ENCODE measurements around the gene CUL1. TPM values are rescaled to one million over a fixed set of nuclear protein-coding genes. Genes with fewer than 3 reads are reported as not detected.

CUL1 gene
- total RNA-seq, 4 donors from 2014 or later = 38.9 to 61.2 (median 49.4) TPM

DNA sequence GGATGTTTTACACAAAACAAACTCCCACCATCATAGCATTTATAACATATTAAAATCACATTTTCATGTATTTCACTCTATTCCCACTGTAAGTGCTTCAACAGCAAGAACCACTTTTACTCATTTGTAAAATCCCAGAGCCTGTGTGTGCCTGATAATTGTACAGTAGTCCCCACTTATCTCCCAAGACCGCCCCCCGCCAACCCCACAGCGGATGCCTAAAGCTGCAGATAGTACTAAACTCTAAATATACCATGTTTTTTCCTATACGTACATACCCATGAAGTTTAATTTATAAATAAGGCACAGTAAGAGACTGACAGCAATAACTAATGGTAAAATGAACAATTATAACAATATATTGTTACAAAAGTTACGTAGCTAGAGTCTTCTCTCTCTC lies 151.9 kb downstream of the CUL1 start:
- DNase-seq = no peak
- Histone ChIP-seq H3K4me1 (no peaks in the 10 kb centered on the region), H3K36me3 (no peaks in the 10 kb centered on the region), H3K4me3 (no peak overlapping the region), H3K9me3 (no peaks in the 10 kb centered on the region), H3K27ac (no peak overlapping the region), H3K27me3 (no peaks in the 10 kb centered on the region)
- TF ChIP-seq POLR2A (IDR thresholded peaks at IDR 0.05) = no peak
- no peak for TF ChIP-seq CTCF (IDR thresholded peaks at IDR 0.05)
- intact Hi-C loops (cut with DNase I; ENCODE audit: low total_unique reads) = no loop called here

Small RNA genes lying within 50 kb of the gene (small RNA-seq; reads per million reads assigned to genes)
- gene RNU7-20P = not detected

Other genes starting within 250 kb of the CUL1 start
- not detected for gene C7orf33, start 108.1 kb upstream of the CUL1 start, total RNA-seq
- 10 to 100 TPM in 1 of 4 donors, 1 to 10 TPM in 3; 1.2 to 35.3 (median 2.1) TPM for gene EZH2, start 185.4 kb downstream of the CUL1 start, total RNA-seq

Measured in uterus (tissue), 4 donors.